Thyroid gland (tissue), 4 donors: ENCODE data around the gene CFAP299. TPM values are rescaled to one million over a fixed set of nuclear protein-coding genes. Genes with fewer than 3 reads are reported as not detected.

ENCODE experiments used
- DNase-seq, 2 donors: peaks; one replicate each; pipeline ENCODE4 v3.0.0-alpha.2; 2019
- H3K27ac ChIP-seq, 3 donors: fragments of 200-600 bp; sonication (generic); 1 replicate in 2 of 3; 2 replicates in 1 of 3; pipeline ENCODE4 v1.5.1; 2016 to 2019; ENCODE audit warnings: mild to moderate bottlenecking in 1 of 3, moderate library complexity in 1 of 3
- H3K27me3 ChIP-seq: fragments of 200-600 bp; sonication (generic); one replicate; pipeline ENCODE4 v1.5.1; 2019
- H3K36me3 ChIP-seq, 2 donors: fragments of 200-600 bp; sonication (generic); one replicate each; pipeline ENCODE4 v1.5.1; 2016 to 2019
- H3K4me1 ChIP-seq, 2 donors: fragments of 200-600 bp; sonication (generic); one replicate each; pipeline ENCODE4 v1.5.1; 2017 to 2019
- H3K4me3 ChIP-seq, 3 donors: fragments of 200-600 bp; sonication (generic); replicated peaks in 1 of 3; 1 replicate in 2 of 3; 2 replicates in 1 of 3; pipeline ENCODE4 v1.5.1; 2016; ENCODE audit warnings: mild to moderate bottlenecking in 1 of 3
- H3K9me3 ChIP-seq: fragments of 200-600 bp; sonication (generic); one replicate; pipeline ENCODE4 v1.5.1; 2017
- CTCF ChIP-seq, 6 experiments: fragments of 200-600 bp in 3 of 6; fragments of 450-650 bp in 3 of 6; sonication (generic) in 3 of 6; IDR thresholded peaks; one replicate each; pipeline ENCODE4 v1.5.1; 2016 to 2019; ENCODE audit warnings: antibody characterized with exemption in 6 of 6, mild to moderate bottlenecking in 2 of 6, inconsistent platforms in 1 of 6, moderate library complexity in 1 of 6
- POLR2A ChIP-seq, 2 donors: fragments of 450-650 bp; IDR thresholded peaks; one replicate each; pipeline ENCODE4 v1.6.1; 2017; ENCODE audit warnings: antibody characterized with exemption in 2 of 2, mild to moderate bottlenecking in 2 of 2, moderate library complexity in 1 of 2
- WGBS, 2 donors: methylation state at CpG; one replicate each; pipeline ENCODE4 v1.1.5; 2017; 5-methylcytosine and 5-hydroxymethylcytosine counted together
- intact Hi-C: fragments of 100-400 bp; cut with DNase I; formaldehyde crosslinking; loops from one replicate; pipeline ENCODE4 v1.15.1; 2023
- total RNA-seq, 4 donors: library from RNA; depleted of rRNA; stranded (reverse); fragments of >200 nt; gene quantifications; one replicate each; pipeline ENCODE4 v1.2.3, GENCODE V29; 2016

The CFAP299 gene
- total RNA-seq, 4 donors from 2014 or later = 1.3 to 2.8 (median 2.7) TPM; not detected in 1

DNA sequence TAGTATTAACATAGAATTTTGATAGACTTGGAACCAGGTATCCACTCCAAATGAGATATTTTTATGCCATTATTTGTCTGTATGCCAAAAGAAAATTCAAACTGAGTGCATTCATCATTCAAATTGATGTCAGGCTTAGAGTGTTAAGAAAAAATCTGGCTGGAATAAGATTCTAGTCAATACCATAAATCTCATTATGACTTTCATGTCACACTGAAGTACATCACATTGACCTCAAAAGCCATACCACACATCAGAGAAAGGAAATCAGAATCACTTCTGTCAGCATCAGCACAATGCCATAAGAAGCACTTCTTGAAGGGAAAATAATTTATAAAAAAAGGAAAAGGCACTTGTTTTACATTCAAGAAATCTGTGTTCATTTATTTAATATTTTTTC lies 575.9 kb downstream of the CFAP299 start:
- Histone ChIP-seq H3K27me3 (no peaks in the 10 kb centered on the region), H3K4me3 (no peak overlapping the region), H3K4me1 (no peaks in the 10 kb centered on the region), H3K27ac (no peak overlapping the region), H3K9me3 (no peaks in the 10 kb centered on the region), H3K36me3 (no peaks in the 10 kb centered on the region)
- TF ChIP-seq CTCF (IDR thresholded peaks at IDR 0.05) = no peak
- TF ChIP-seq POLR2A (IDR thresholded peaks at IDR 0.05) = no peak
- DNase-seq = no peak
- intact Hi-C loops = no loop called here

DNA sequence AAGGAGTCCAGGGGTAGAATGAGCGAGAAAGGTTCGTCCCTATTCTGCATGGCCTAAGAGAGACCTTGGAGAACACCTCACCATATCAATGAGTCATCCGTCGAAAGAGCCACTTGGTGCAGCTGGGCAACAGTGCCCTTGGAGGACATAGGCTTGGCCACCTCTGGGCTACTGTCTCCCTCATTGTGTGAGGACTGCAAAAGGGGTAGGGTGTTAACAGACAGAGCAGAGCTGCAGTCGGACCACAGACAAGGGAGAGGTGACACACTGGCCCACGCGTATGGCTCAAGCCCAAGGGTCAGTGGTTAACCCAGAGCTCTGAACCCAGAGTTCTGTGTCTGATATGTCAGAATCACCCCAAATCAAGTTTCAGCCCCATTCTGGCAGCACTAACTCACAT lies 576.8 kb downstream of the CFAP299 start:
- Histone ChIP-seq H3K36me3 (no peaks in the 10 kb centered on the region), H3K4me3 (no peak overlapping the region), H3K27me3 (no peaks in the 10 kb centered on the region), H3K27ac (no peak overlapping the region), H3K9me3 (no peaks in the 10 kb centered on the region), H3K4me1 (no peaks in the 10 kb centered on the region)
- no peak for DNase-seq
- TF ChIP-seq POLR2A (IDR thresholded peaks at IDR 0.05) (no peak), CTCF (IDR thresholded peaks at IDR 0.05) (no peak)
- intact Hi-C loops = no loop called here
- WGBS, 2 donors = 90 to 96% methylated on average over 7 of the region's 7 CpGs

DNA sequence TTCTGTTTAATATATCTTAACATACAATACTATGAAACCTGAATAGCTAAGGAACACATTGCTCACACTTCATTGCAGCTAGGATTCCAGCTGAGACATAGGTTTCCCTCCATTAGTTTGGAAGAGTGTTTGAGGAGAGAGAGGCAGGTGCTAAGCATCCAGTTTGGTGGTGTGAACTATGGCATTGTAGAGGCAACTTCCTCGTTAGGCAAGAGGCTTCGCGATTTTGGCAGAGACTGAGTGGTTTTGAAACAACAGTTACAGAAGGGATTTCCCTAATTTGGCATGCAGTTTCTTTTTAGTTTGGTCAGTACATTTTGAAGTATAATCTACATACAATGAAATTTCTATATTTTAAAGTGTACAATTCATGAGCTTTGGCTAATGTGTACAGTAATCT lies 577.9 kb downstream of the CFAP299 start:
- WGBS, 2 donors = 63 to 70% methylated on average over 3 of the region's 3 CpGs
- Histone ChIP-seq H3K9me3 (no peaks in the 10 kb centered on the region), H3K27me3 (no peaks in the 10 kb centered on the region)

DNA sequence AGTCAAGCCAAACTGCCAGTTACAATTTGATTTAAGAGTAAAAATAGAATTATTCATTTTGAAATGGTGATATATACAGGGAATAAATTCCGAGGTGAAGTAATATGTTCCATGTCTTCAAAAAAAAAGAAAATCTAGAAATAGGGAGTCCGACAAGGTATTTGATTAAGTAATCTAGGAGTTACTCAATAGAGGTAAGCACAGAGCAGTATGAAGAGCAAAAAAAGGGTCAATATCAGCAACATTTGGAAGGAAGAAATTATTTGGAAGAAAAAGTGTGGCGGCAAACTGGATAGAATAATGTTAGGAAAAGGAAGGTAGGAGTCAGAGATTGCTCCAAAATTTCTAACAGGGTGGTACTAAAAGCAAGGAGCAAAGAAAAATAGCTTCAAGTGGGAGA lies 581.2 kb downstream of the CFAP299 start:
- WGBS, 2 donors = 92 to 93% methylated on average over 3 of the region's 3 CpGs
- H3K36me3 ChIP-seq = no peaks in the 10 kb centered on the region
- H3K27me3 ChIP-seq = no peaks in the 10 kb centered on the region
- H3K4me1 ChIP-seq = no peaks in the 10 kb centered on the region
- no peaks in the 10 kb centered on the region for H3K9me3 ChIP-seq
- no peak overlapping the region for H3K4me3 ChIP-seq
- intact Hi-C loops = no loop called here
- no peak for DNase-seq
- H3K27ac ChIP-seq = no peak overlapping the region
- TF ChIP-seq POLR2A (IDR thresholded peaks at IDR 0.05) (no peak), CTCF (IDR thresholded peaks at IDR 0.05) (no peak)

More for the DNA sequence above, 577.9 kb downstream of the CFAP299 start:
- intact Hi-C loops = no loop called here
- Histone ChIP-seq H3K4me3 (no peak overlapping the region), H3K4me1 (no peaks in the 10 kb centered on the region), H3K27ac (no peak overlapping the region), H3K36me3 (no peaks in the 10 kb centered on the region)
- TF ChIP-seq POLR2A (IDR thresholded peaks at IDR 0.05) = no peak
- no peak for TF ChIP-seq CTCF (IDR thresholded peaks at IDR 0.05)
- no peak for DNase-seq

DNA sequence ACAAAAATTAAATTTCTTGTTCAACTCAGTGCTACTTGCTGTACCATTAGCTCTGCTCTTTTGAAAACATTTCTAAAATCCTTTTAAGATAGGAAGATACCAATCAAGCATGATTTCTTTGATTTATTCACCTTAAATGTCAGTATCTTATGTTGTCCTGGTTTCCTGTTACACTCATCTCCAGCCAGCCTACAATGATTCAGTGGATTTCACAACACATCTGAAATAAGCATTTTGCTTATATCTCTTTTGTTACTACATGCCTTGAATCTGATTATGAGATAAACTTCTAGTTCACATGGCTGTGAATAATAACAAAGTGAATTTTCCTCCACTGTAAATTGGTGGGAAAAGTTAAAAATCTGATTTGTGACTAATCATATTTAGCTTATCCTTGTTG lies 582.5 kb downstream of the CFAP299 start:
- DNase-seq = no peak
- Histone ChIP-seq H3K9me3 (no peaks in the 10 kb centered on the region), H3K27ac (no peak overlapping the region), H3K36me3 (no peaks in the 10 kb centered on the region), H3K4me1 (no peaks in the 10 kb centered on the region), H3K27me3 (no peaks in the 10 kb centered on the region), H3K4me3 (no peak overlapping the region)
- intact Hi-C loops = no loop called here
- no peak for TF ChIP-seq POLR2A (IDR thresholded peaks at IDR 0.05)

DNA sequence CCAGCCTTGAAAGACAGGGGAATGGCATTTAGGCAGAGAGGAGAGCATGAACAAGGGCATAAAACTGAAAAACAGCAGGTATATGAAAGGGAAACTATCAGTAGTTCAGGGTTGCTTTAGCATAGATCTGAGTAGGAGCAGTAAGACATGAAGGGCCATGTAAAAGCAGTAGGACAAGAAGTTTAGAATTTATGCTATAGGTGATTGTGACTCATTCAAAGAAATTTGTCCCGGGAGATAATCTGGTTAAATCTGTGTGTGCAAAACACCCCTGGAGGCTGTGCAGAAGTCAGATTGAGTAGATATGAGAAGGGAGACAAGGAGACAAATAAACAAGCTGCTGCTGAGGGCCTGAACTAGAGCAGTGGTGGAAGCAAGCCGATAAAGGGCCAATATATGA lies 585.9 kb downstream of the CFAP299 start:
- no peak for TF ChIP-seq POLR2A (IDR thresholded peaks at IDR 0.05)
- TF ChIP-seq CTCF (IDR thresholded peaks at IDR 0.05) = no peak

More for the DNA sequence above, 585.9 kb downstream of the CFAP299 start:
- Histone ChIP-seq H3K4me1 (no peaks in the 10 kb centered on the region), H3K4me3 (no peak overlapping the region), H3K27me3 (no peaks in the 10 kb centered on the region), H3K9me3 (no peaks in the 10 kb centered on the region), H3K27ac (no peak overlapping the region), H3K36me3 (no peaks in the 10 kb centered on the region)
- no peak for DNase-seq
- intact Hi-C loops = no loop called here
- WGBS, 2 donors = 52 to 65% methylated on average over 2 of the region's 2 CpGs
